Measurements from ENCODE around the gene PPT2.

PPT2 gene

GRCh38 chr6:32110632-32111031 is 43.3 kb upstream of the PPT2 start:
- H3K79me1 ChIP-seq (replicated peaks; ENCODE audit: low read length, poor library complexity, severe bottlenecking) = no peaks in the 10 kb centered on the region
- no peak overlapping the region for H2BK5ac ChIP-seq (ENCODE audit: low read depth, low read length, poor library complexity, severe bottlenecking)
- H3K27ac ChIP-seq (ENCODE audit: low read length, poor library complexity, severe bottlenecking) = no peak overlapping the region
- H3K23ac ChIP-seq (ENCODE audit: low read length in 2 of 2) = no peak overlapping the region
- H3K36me3 ChIP-seq (ENCODE audit: control insufficient read depth in 1 of 2, insufficient read depth in 2 of 2, low read depth in 1 of 2, low read length in 2 of 2) = peaks cover 14 to 21% of the 10 kb centered on the region in 2 experiments
- no peak overlapping the region for H2AFZ ChIP-seq (ENCODE audit: low read depth, low read length)
- H3K27me3 ChIP-seq (ENCODE audit: control insufficient read depth in 1 of 2, insufficient read depth in 1 of 2, low read length in 2 of 2) = peaks cover 0 to 50% of the 10 kb centered on the region in 2 experiments
- H3K9ac ChIP-seq (ENCODE audit: low read length) = peak overlapping the region; percentile 87
- H3K14ac ChIP-seq (ENCODE audit: low read length in 2 of 2) = no peak overlapping the region
- H4K91ac ChIP-seq (ENCODE audit: low read length) = peak overlapping the region; percentile 75
- no peak for DNase-seq
- H2BK12ac ChIP-seq (ENCODE audit: low read length in 2 of 2) = peak overlapping the region in 1 of 2 experiments; percentile 11
- H3K4me3 ChIP-seq (ENCODE audit: insufficient read depth in 1 of 2, low read depth in 1 of 2, low read length in 2 of 2) = peak overlapping the region in 1 of 2 experiments; percentile 98
- H4K8ac ChIP-seq (ENCODE audit: low read length) = no peak overlapping the region
- H3K4me2 ChIP-seq (ENCODE audit: low read length, poor library complexity, severe bottlenecking) = no peak overlapping the region
- 87% methylated on average over 7 of the region's 7 CpGs for WGBS
- no peaks in the 10 kb centered on the region for H3K9me3 ChIP-seq (ENCODE audit: control insufficient read depth, low read length)
- H2AK5ac ChIP-seq (ENCODE audit: low read length, severe bottlenecking) = no peak overlapping the region
- H3K4me1 ChIP-seq (ENCODE audit: control insufficient read depth, insufficient read depth, low read depth, low read length) = peaks cover 15% of the 10 kb centered on the region
- H3K18ac ChIP-seq (ENCODE audit: low read depth in 1 of 2, low read length in 2 of 2) = no peak overlapping the region
- no peak overlapping the region for H2BK120ac ChIP-seq (ENCODE audit: low read depth, low read length)
- no peak overlapping the region for H2BK15ac ChIP-seq (ENCODE audit: low read depth, poor library complexity, severe bottlenecking)
- peak overlapping the region in 1 of 2 experiments; percentile 37 for H3K4ac ChIP-seq (ENCODE audit: low read depth in 1 of 2, low read length in 2 of 2)

GRCh38 chr6:32111424-32112066 is 42.4 kb upstream of the PPT2 start:
- Histone ChIP-seq H2AK5ac (ENCODE audit: low read length, severe bottlenecking) (no peak overlapping the region), H3K4me3 (ENCODE audit: insufficient read depth in 1 of 2, low read depth in 1 of 2, low read length in 2 of 2) (peak overlapping the region in 1 of 2 experiments; percentile 2), H2BK15ac (ENCODE audit: low read depth, poor library complexity, severe bottlenecking) (no peak overlapping the region), H3K79me1 (replicated peaks; ENCODE audit: low read length, poor library complexity, severe bottlenecking) (peaks cover 3% of the 10 kb centered on the region), H3K4me2 (ENCODE audit: low read length, poor library complexity, severe bottlenecking) (no peak overlapping the region), H3K14ac (ENCODE audit: low read length in 2 of 2) (no peak overlapping the region), H2BK120ac (ENCODE audit: low read depth, low read length) (no peak overlapping the region), H3K27ac (ENCODE audit: low read length, poor library complexity, severe bottlenecking) (no peak overlapping the region), H4K8ac (ENCODE audit: low read length) (no peak overlapping the region), H3K9ac (ENCODE audit: low read length) (peak overlapping the region; percentile 87), H3K4me1 (ENCODE audit: control insufficient read depth, insufficient read depth, low read depth, low read length) (peaks cover 15% of the 10 kb centered on the region), H3K27me3 (ENCODE audit: control insufficient read depth in 1 of 2, insufficient read depth in 1 of 2, low read length in 2 of 2) (peaks cover 0 to 44% of the 10 kb centered on the region in 2 experiments), H3K18ac (ENCODE audit: low read depth in 1 of 2, low read length in 2 of 2) (no peak overlapping the region), H2BK5ac (ENCODE audit: low read depth, low read length, poor library complexity, severe bottlenecking) (no peak overlapping the region), H3K4ac (ENCODE audit: low read depth in 1 of 2, low read length in 2 of 2) (no peak overlapping the region), H3K23ac (ENCODE audit: low read length in 2 of 2) (no peak overlapping the region), H3K36me3 (ENCODE audit: control insufficient read depth in 1 of 2, insufficient read depth in 2 of 2, low read depth in 1 of 2, low read length in 2 of 2) (peaks cover 18 to 29% of the 10 kb centered on the region in 2 experiments), H3K9me3 (ENCODE audit: control insufficient read depth, low read length) (no peaks in the 10 kb centered on the region), H2AFZ (ENCODE audit: low read depth, low read length) (no peak overlapping the region), H2BK12ac (ENCODE audit: low read length in 2 of 2) (no peak overlapping the region), H4K91ac (ENCODE audit: low read length) (no peak overlapping the region)
- no peak for DNase-seq
- 98% methylated on average over 7 of the region's 7 CpGs for WGBS

DNA sequence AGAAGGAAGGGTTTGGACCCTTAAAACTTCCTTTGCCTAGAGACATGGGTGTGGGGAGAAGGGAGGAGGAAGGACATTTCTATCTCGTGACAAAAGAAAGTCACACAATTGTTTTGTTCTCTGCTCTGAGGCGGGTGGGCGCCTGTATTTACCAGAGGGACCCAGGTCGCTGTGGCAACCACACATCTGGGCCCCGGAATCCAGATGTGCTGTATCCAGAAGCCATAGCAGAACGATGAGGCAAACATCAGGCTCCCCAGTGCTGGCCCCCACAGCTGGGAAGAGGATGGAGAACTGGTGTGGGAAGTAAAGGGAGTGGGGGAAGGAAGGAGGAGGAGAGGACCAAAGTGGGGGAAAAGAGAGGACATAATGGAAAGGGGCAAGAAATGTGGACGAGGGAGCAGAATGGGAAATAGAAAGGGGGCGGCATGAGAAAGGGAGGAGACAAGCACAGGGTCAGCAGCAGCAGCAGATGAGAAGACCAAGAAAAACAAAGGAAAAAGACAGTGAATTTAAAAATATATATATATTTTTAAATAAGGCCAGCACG is 41.4 kb upstream of the PPT2 start:
- Histone ChIP-seq H4K8ac (ENCODE audit: low read length) (no peak overlapping the region), H2BK120ac (ENCODE audit: low read depth, low read length) (no peak overlapping the region), H3K4me3 (ENCODE audit: insufficient read depth in 1 of 2, low read depth in 1 of 2, low read length in 2 of 2) (peak overlapping the region in 1 of 2 experiments; percentile 43), H3K9me3 (ENCODE audit: control insufficient read depth, low read length) (no peaks in the 10 kb centered on the region), H2BK5ac (ENCODE audit: low read depth, low read length, poor library complexity, severe bottlenecking) (no peak overlapping the region), H3K18ac (ENCODE audit: low read depth in 1 of 2, low read length in 2 of 2) (peak overlapping the region in 1 of 2 experiments; percentile 18), H3K27ac (ENCODE audit: low read length, poor library complexity, severe bottlenecking) (no peak overlapping the region), H3K23ac (ENCODE audit: low read length in 2 of 2) (no peak overlapping the region), H3K4me2 (ENCODE audit: low read length, poor library complexity, severe bottlenecking) (no peak overlapping the region), H3K4me1 (ENCODE audit: control insufficient read depth, insufficient read depth, low read depth, low read length) (peaks cover 15% of the 10 kb centered on the region), H3K9ac (ENCODE audit: low read length) (peak overlapping the region; percentile 87), H2BK12ac (ENCODE audit: low read length in 2 of 2) (peak overlapping the region in 1 of 2 experiments; percentile 45), H3K14ac (ENCODE audit: low read length in 2 of 2) (no peak overlapping the region), H3K27me3 (ENCODE audit: control insufficient read depth in 1 of 2, insufficient read depth in 1 of 2, low read length in 2 of 2) (peaks cover 0 to 34% of the 10 kb centered on the region in 2 experiments), H2AK5ac (ENCODE audit: low read length, severe bottlenecking) (no peak overlapping the region), H3K36me3 (ENCODE audit: control insufficient read depth in 1 of 2, insufficient read depth in 2 of 2, low read depth in 1 of 2, low read length in 2 of 2) (peaks cover 22 to 39% of the 10 kb centered on the region in 2 experiments), H2AFZ (ENCODE audit: low read depth, low read length) (no peak overlapping the region), H4K91ac (ENCODE audit: low read length) (no peak overlapping the region), H3K4ac (ENCODE audit: low read depth in 1 of 2, low read length in 2 of 2) (no peak overlapping the region), H2BK15ac (ENCODE audit: low read depth, poor library complexity, severe bottlenecking) (no peak overlapping the region), H3K79me1 (replicated peaks; ENCODE audit: low read length, poor library complexity, severe bottlenecking) (peaks cover 3% of the 10 kb centered on the region)
- DNase-seq = peak; percentile 56
- WGBS = 81% methylated on average over 7 of the region's 9 CpGs
